IMR-90 (cell line): ENCODE data around the gene SPON1. TPM values are rescaled to one million over a fixed set of nuclear protein-coding genes. Genes with fewer than 3 reads are reported as not detected.

ENCODE experiments used
- ATAC-seq: fragments of 200-7000 bp; cut with Tn5 transposase; 2 replicates; pipeline ENCODE4 v1.9.1; 2020; ENCODE audit warnings: low read depth, mild to moderate bottlenecking, moderate library complexity
- BruUV-seq: library from RNA; stranded (reverse); fragments of 400-500 nt; replicated peaks from 2 replicates; lab custom pipeline; 2021; lab: Mats Ljungman, UMichigan
- CTCF ChIA-PET: fragments of 300-600 bp; formaldehyde crosslinking; extraction: SDS; loops from one replicate; lab custom pipeline; 2021; ENCODE audit warnings: antibody characterized with exemption; lab: Yijun Ruan, JAX
- POLR2A ChIA-PET: fragments of 300-600 bp; sonication (Branson Sonifier 250); formaldehyde crosslinking; loops from one replicate; lab custom pipeline; 2022; ENCODE audit warnings: antibody characterized with exemption; ENCODE audit not compliant: unreplicated experiment; lab: Charles Lee
- DNase-seq: peaks from one replicate; pipeline ENCODE4 v3.0.0; 2013
- H2AFZ ChIP-seq: replicated peaks from 2 replicates; pipeline ENCODE3; 2013; ENCODE audit warnings: low read length, mild to moderate bottlenecking; ENCODE audit not compliant: poor library complexity
- H2AK5ac ChIP-seq: 2 replicates; pipeline ENCODE4 v1.6.1; 2013; ENCODE audit warnings: low read depth, low read length, inconsistent platforms
- H2AK9ac ChIP-seq: replicated peaks from 2 replicates; pipeline ENCODE3; 2013; ENCODE audit warnings: mild to moderate bottlenecking, low read depth, low read length, moderate library complexity; ENCODE audit not compliant: poor library complexity
- H2BK120ac ChIP-seq: 2 replicates; pipeline ENCODE4 v1.6.1; 2013; ENCODE audit warnings: low read depth, low read length, inconsistent platforms
- H2BK15ac ChIP-seq: 3 replicates; pipeline ENCODE4 v1.6.1; 2013; ENCODE audit warnings: low read depth, low read length, inconsistent platforms
- H2BK20ac ChIP-seq: 2 replicates; pipeline ENCODE4 v1.6.1; 2013; ENCODE audit warnings: low read depth, mild to moderate bottlenecking, inconsistent platforms, low read length, moderate library complexity
- H2BK5ac ChIP-seq: 2 replicates; pipeline ENCODE4 v1.6.1; 2013; ENCODE audit warnings: mild to moderate bottlenecking, low read depth, low read length, inconsistent platforms; ENCODE audit not compliant: poor library complexity, severe bottlenecking
- H3K14ac ChIP-seq: replicated peaks from 2 replicates; pipeline ENCODE4 v1.6.1; 2013; ENCODE audit warnings: low read depth, low read length, inconsistent platforms
- H3K18ac ChIP-seq: 2 replicates; pipeline ENCODE4 v1.6.1; 2013; ENCODE audit warnings: low read depth, low read length, control low read depth
- H3K23ac ChIP-seq: 2 replicates; pipeline ENCODE4 v1.6.1; 2013; ENCODE audit warnings: low read depth, low read length, inconsistent platforms
- H3K27ac ChIP-seq: 2 replicates; pipeline ENCODE4 v1.5.1; 2013; ENCODE audit warnings: mild to moderate bottlenecking, control low read depth, low read length; ENCODE audit not compliant: insufficient read depth
- H3K27me3 ChIP-seq: 2 replicates; pipeline ENCODE4 v1.6.1; 2013; ENCODE audit warnings: low read length; ENCODE audit not compliant: control insufficient read depth, insufficient read depth
- H3K36me3 ChIP-seq: 2 replicates; pipeline ENCODE4 v1.6.1; 2013; ENCODE audit warnings: low read length, mixed read lengths; ENCODE audit not compliant: control insufficient read depth, insufficient read depth
- H3K4ac ChIP-seq: 2 replicates; pipeline ENCODE4 v1.6.1; 2013; ENCODE audit warnings: low read depth, low read length, inconsistent platforms
- H3K4me1 ChIP-seq: 2 replicates; pipeline ENCODE4 v1.6.1; 2013; ENCODE audit warnings: low read length, mixed read lengths; ENCODE audit not compliant: control insufficient read depth, insufficient read depth
- H3K4me2 ChIP-seq: 2 replicates; pipeline ENCODE4 v1.6.1; 2013; ENCODE audit warnings: low read depth, mild to moderate bottlenecking, control low read depth, low read length, moderate library complexity
- H3K4me3 ChIP-seq: 2 replicates; pipeline ENCODE4 v1.5.1; 2013; ENCODE audit warnings: low read depth, mild to moderate bottlenecking, control low read depth, low read length, moderate library complexity; ENCODE audit not compliant: insufficient read depth
- H3K56ac ChIP-seq: 2 replicates; pipeline ENCODE4 v1.6.1; 2013; ENCODE audit warnings: low read length, inconsistent platforms; ENCODE audit not compliant: insufficient read depth; ENCODE audit errors: extremely low read depth
- H3K79me1 ChIP-seq, 2 experiments: 2 replicates each; pipeline ENCODE4 v1.6.1; 2013; ENCODE audit warnings: low read length in 2 of 2, inconsistent platforms in 1 of 2, low read depth in 1 of 2
- H3K9ac ChIP-seq: 2 replicates; pipeline ENCODE4 v1.6.1; 2013; ENCODE audit warnings: low read depth, low read length, control low read depth
- H3K9me1 ChIP-seq: 2 replicates; pipeline ENCODE4 v1.6.1; 2013; ENCODE audit warnings: low read length, inconsistent platforms; ENCODE audit not compliant: insufficient read depth
- H3K9me3 ChIP-seq: 2 replicates; pipeline ENCODE4 v1.6.1; 2013; ENCODE audit warnings: low read length; ENCODE audit not compliant: control insufficient read depth, insufficient read depth
- H4K20me1 ChIP-seq: 2 replicates; pipeline ENCODE4 v1.6.1; 2013; ENCODE audit warnings: low read length, inconsistent platforms; ENCODE audit not compliant: insufficient read depth
- H4K5ac ChIP-seq: 2 replicates; pipeline ENCODE4 v1.6.1; 2013; ENCODE audit warnings: mild to moderate bottlenecking, low read depth, low read length, control low read depth
- H4K8ac ChIP-seq, 2 experiments: 2 replicates each; pipeline ENCODE4 v1.6.1; 2013; ENCODE audit warnings: low read depth in 2 of 2, low read length in 2 of 2, control low read depth in 1 of 2, inconsistent platforms in 1 of 2
- H4K91ac ChIP-seq: 2 replicates; pipeline ENCODE4 v1.6.1; 2013; ENCODE audit warnings: low read depth, low read length, inconsistent platforms; ENCODE audit not compliant: insufficient read depth
- BHLHE40 ChIP-seq: fragments of 150-350 bp; IDR thresholded peaks from 2 replicates; pipeline ENCODE4 v1.6.1; 2016; ENCODE audit warnings: mild to moderate bottlenecking, low read depth, low read length
- CEBPB ChIP-seq: IDR thresholded peaks from 2 replicates; pipeline ENCODE4 v1.6.1; 2012; ENCODE audit warnings: low read depth, low read length, improper control_type of control experiment
- CHD1 ChIP-seq: IDR thresholded peaks from 2 replicates; pipeline ENCODE4 v1.6.1; 2012; ENCODE audit warnings: low read depth, low read length, improper control_type of control experiment
- FOS ChIP-seq: fragments of 150-350 bp; IDR thresholded peaks from 2 replicates; pipeline ENCODE4 v1.6.1; 2016; ENCODE audit warnings: low read depth, low read length
- MAFK ChIP-seq: IDR thresholded peaks from 2 replicates; pipeline ENCODE4 v1.6.1; 2012; ENCODE audit warnings: low read depth, low read length, improper control_type of control experiment
- MAZ ChIP-seq: IDR thresholded peaks from 2 replicates; pipeline ENCODE4 v1.6.1; 2012; ENCODE audit warnings: low read depth, mild to moderate bottlenecking, low read length, improper control_type of control experiment, moderate library complexity, borderline replicate concordance
- MXI1 ChIP-seq: IDR thresholded peaks from 2 replicates; pipeline ENCODE4 v1.6.1; 2012; ENCODE audit warnings: low read depth, mild to moderate bottlenecking, low read length, moderate library complexity, borderline replicate concordance
- NFE2L2 ChIP-seq: fragments of 150-350 bp; IDR thresholded peaks from 2 replicates; pipeline ENCODE4 v1.6.1; 2016; ENCODE audit warnings: low read depth, mild to moderate bottlenecking, low read length
- POLR2A ChIP-seq: IDR thresholded peaks from 2 replicates; pipeline ENCODE4 v1.6.1; 2012; ENCODE audit warnings: mild to moderate bottlenecking, low read depth, low read length
- RAD21 ChIP-seq: IDR thresholded peaks from 2 replicates; pipeline ENCODE4 v1.6.1; 2012; ENCODE audit warnings: low read length, improper control_type of control experiment
- RCOR1 ChIP-seq: IDR thresholded peaks from 2 replicates; pipeline ENCODE4 v1.6.1; 2012; ENCODE audit warnings: mild to moderate bottlenecking, low read length, improper control_type of control experiment; ENCODE audit not compliant: insufficient replicate concordance
- RFX5 ChIP-seq: IDR thresholded peaks from 2 replicates; pipeline ENCODE4 v1.8.0; 2012; ENCODE audit warnings: low read depth, mild to moderate bottlenecking, low read length, moderate library complexity
- SMC3 ChIP-seq: fragments of 150-350 bp; IDR thresholded peaks from 2 replicates; pipeline ENCODE4 v1.6.1; 2016; ENCODE audit warnings: low read depth, mild to moderate bottlenecking, antibody characterized with exemption, low read length, moderate library complexity
- WGBS, 2 experiments: methylation state at CpG; one replicate each; pipeline versions ENCODE4 v1.1.5 to v1.1.7; 2013; ENCODE audit warnings: missing lambda C conversion rate in 2 of 2; ENCODE audit not compliant: insufficient read length in 1 of 2; ENCODE audit errors: extremely low coverage in 2 of 2; 5-methylcytosine and 5-hydroxymethylcytosine counted together
- dilution Hi-C: fragments of 300-500 bp; cut with HindIII; formaldehyde crosslinking; loops from one replicate; pipeline ENCODE4 v1.14.3; 2018; ENCODE audit warnings: low sequenced_read_pairs; ENCODE audit not compliant: unreplicated experiment
- in situ Hi-C: fragments of 300-500 bp; cut with MboI; formaldehyde crosslinking; loops from 3 replicates; pipeline ENCODE4 v1.14.3; 2019; ENCODE audit warnings: low sequenced_read_pairs, inconsistent platforms, mixed read lengths
- intact Hi-C: fragments of 100-400 bp; cut with micrococcal nuclease; formaldehyde crosslinking; loops from 2 replicates; pipeline ENCODE4 v1.10.0; 2022
- polyA plus RNA-seq, 3 experiments: library from polyadenylated mRNA; depleted of rRNA; stranded (reverse); fragments of >200 nt; gene quantifications; 2 replicates each; pipeline ENCODE4 v1.2.3, GENCODE V29; 2012; ENCODE audit warnings: low replicate concordance in 1 of 3
- total RNA-seq: library from RNA; depleted of rRNA; stranded (reverse); fragments of >200 nt; gene quantifications from 2 replicates; pipeline ENCODE4 v1.2.3, GENCODE V29; 2012
- TF ChIP-seq, protein P1 (sequence below): fragments of 150-350 bp; IDR thresholded peaks from 2 replicates; pipeline ENCODE4 v1.6.1; 2017; ENCODE audit warnings: mild to moderate bottlenecking, antibody characterized with exemption, low read length, low read depth
- TF ChIP-seq, protein P2 (sequence below): conservative IDR thresholded peaks from 2 replicates; pipeline ENCODE4 v1.5.1; 2012; ENCODE audit warnings: mild to moderate bottlenecking, low read depth, low read length, improper control_type of control experiment
- TF ChIP-seq, protein P3 (sequence below): fragments of 150-350 bp; IDR thresholded peaks from 2 replicates; pipeline ENCODE4 v1.6.1; 2016; ENCODE audit warnings: low read depth, mild to moderate bottlenecking, low read length, moderate library complexity, borderline replicate concordance

Gene SPON1
- total and polyA plus RNA-seq, 2 of the 4 experiments (the other 2 are of a cell fraction) = 0.62 to 0.72 TPM

DNA sequence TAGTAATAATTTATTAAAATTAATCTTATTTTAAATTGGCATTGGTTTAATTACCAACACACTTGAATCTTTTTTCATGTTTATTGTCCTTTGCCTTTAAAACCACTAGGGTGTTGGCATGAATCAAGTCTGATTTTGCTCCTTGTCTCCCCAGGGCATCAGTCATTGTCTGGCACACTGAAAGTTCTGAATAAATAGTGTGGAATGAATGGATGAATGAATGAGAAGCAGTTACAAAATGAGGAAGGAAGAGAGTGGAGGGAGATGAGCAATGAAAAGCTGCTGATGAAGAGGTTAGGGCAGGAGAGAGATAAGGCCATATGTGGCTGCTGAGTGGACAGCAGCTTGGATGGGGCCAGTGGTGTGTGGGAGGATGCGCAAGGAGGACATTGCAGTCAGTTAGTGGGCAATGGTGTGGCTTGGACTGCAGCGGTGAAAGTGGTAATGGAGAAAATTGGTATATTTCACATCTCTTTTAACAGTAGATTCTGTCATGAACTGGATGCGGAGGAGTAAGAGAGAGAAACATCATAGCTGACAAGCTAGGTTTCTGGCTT is 132.0 kb downstream of the SPON1 start:
- no peaks in the 10 kb centered on the region for H3K9me3 ChIP-seq
- TF ChIP-seq SMC3 (no peak), BHLHE40 (no peak), POLR2A (no peak), CHD1 (no peak), RCOR1 (no peak), RFX5 (no peak), MAFK (no peak), NFE2L2 (no peak), MAZ (no peak), FOS (no peak), CEBPB (no peak), RAD21 (no peak), MXI1 (no peak)
- TF ChIP-seq, protein P1, sequence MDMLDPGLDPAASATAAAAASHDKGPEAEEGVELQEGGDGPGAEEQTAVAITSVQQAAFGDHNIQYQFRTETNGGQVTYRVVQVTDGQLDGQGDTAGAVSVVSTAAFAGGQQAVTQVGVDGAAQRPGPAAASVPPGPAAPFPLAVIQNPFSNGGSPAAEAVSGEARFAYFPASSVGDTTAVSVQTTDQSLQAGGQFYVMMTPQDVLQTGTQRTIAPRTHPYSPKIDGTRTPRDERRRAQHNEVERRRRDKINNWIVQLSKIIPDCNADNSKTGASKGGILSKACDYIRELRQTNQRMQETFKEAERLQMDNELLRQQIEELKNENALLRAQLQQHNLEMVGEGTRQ = no peak
- TF ChIP-seq, protein P2, sequence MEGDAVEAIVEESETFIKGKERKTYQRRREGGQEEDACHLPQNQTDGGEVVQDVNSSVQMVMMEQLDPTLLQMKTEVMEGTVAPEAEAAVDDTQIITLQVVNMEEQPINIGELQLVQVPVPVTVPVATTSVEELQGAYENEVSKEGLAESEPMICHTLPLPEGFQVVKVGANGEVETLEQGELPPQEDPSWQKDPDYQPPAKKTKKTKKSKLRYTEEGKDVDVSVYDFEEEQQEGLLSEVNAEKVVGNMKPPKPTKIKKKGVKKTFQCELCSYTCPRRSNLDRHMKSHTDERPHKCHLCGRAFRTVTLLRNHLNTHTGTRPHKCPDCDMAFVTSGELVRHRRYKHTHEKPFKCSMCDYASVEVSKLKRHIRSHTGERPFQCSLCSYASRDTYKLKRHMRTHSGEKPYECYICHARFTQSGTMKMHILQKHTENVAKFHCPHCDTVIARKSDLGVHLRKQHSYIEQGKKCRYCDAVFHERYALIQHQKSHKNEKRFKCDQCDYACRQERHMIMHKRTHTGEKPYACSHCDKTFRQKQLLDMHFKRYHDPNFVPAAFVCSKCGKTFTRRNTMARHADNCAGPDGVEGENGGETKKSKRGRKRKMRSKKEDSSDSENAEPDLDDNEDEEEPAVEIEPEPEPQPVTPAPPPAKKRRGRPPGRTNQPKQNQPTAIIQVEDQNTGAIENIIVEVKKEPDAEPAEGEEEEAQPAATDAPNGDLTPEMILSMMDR = no peak
- TF ChIP-seq, protein P3, sequence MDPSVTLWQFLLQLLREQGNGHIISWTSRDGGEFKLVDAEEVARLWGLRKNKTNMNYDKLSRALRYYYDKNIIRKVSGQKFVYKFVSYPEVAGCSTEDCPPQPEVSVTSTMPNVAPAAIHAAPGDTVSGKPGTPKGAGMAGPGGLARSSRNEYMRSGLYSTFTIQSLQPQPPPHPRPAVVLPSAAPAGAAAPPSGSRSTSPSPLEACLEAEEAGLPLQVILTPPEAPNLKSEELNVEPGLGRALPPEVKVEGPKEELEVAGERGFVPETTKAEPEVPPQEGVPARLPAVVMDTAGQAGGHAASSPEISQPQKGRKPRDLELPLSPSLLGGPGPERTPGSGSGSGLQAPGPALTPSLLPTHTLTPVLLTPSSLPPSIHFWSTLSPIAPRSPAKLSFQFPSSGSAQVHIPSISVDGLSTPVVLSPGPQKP = no peak
- no peak overlapping the region for H2BK20ac ChIP-seq
- no peak overlapping the region for H3K23ac ChIP-seq
- H3K18ac ChIP-seq = no peak overlapping the region
- H4K20me1 ChIP-seq = no peaks in the 10 kb centered on the region
- ChIA-PET CTCF (interaction anchor here (0.6 kb wide), 1 partner anchor 438 kb away, joined by 3 read pairs; no protein-coding TSS in a partner anchor), POLR2A (no interaction called here)
- no peak overlapping the region for H4K8ac ChIP-seq
- ATAC-seq (no peak), DNase-seq (no peak)
- no peak overlapping the region for H3K4me2 ChIP-seq
- BruUV-seq = no TSS peak
- in situ Hi-C loops (no loop called here), dilution Hi-C loops (no loop called here), intact Hi-C loops (no loop called here)
- H3K79me1 ChIP-seq = no peaks in the 10 kb centered on the region
- no peak overlapping the region for H4K5ac ChIP-seq
- no peak overlapping the region for H2AFZ ChIP-seq
- no peak overlapping the region for H3K56ac ChIP-seq
- no peak overlapping the region for H3K27ac ChIP-seq
- H2AK9ac ChIP-seq = no peak overlapping the region
- H2AK5ac ChIP-seq = no peak overlapping the region
- no peak overlapping the region for H3K4me3 ChIP-seq
- H2BK15ac ChIP-seq = no peak overlapping the region
- H3K27me3 ChIP-seq = peaks cover 2% of the 10 kb centered on the region; the same call in 1 of the 2 replicates
- H4K91ac ChIP-seq = no peak overlapping the region
- H3K4me1 ChIP-seq = no peaks in the 10 kb centered on the region
- WGBS, 2 experiments = no CpG with 5 or more reads among the region's 3 CpGs
- no peak overlapping the region for H3K9ac ChIP-seq
- no peak overlapping the region for H2BK120ac ChIP-seq
- no peaks in the 10 kb centered on the region for H3K36me3 ChIP-seq
- no peak overlapping the region for H2BK5ac ChIP-seq
- no peak overlapping the region for H3K14ac ChIP-seq
- no peaks in the 10 kb centered on the region; the same call in 1 of the 2 replicates for H3K9me1 ChIP-seq
- H3K4ac ChIP-seq = no peak overlapping the region
